K562 (cell line): ENCODE results near the gene TMEM132D. TPM values are rescaled to one million over a fixed set of nuclear protein-coding genes. Genes with fewer than 3 reads are reported as not detected.

Experiments
- ATAC-seq: fragments of 200-7000 bp; cut with Tn5 transposase; 3 replicates; pipeline ENCODE4 v1.9.1; 2020; ENCODE audit warnings: moderate library complexity
- BruUV-seq: library from RNA; stranded (reverse); fragments of 400-500 nt; replicated peaks from 2 replicates; lab custom pipeline; 2021; lab: Mats Ljungman, UMichigan
- CTCF ChIA-PET: fragments of 300-600 bp; formaldehyde crosslinking; extraction: SDS; loops from one replicate; lab custom pipeline; 2021; ENCODE audit warnings: low intra/inter-chr PET ratio; lab: Yijun Ruan, JAX
- POLR2A ChIA-PET: fragments of 300-600, 350-650 bp; sonication (Branson Sonifier 250); formaldehyde crosslinking; extraction: SDS; loops from one replicate; lab custom pipeline; 2021; ENCODE audit warnings: antibody characterized with exemption, inconsistent platforms; lab: Yijun Ruan, JAX
- DNase-seq, 4 experiments: peaks; one replicate each; pipeline versions ENCODE4 v3.0.0 to v3.0.0-alpha.2; 2011 to 2018; ENCODE audit warnings: low spot score in 3 of 4, mixed read lengths in 3 of 4; ENCODE audit errors: extremely low read depth in 1 of 4
- FAIRE-seq: peaks from 2 replicates; lab custom pipeline; 2011; peaks lifted over from hg19 to GRCh38; lab: Jason Lieb, UNC
- H2AFZ ChIP-seq: 2 replicates; pipeline ENCODE4 v1.6.0; 2011; ENCODE audit warnings: low read depth, low read length, control low read depth, inconsistent platforms
- H3K27ac ChIP-seq: fragments of 200-600 bp; 3 replicates; pipeline ENCODE4 v1.8.0; 2011; ENCODE audit warnings: low read depth, mild to moderate bottlenecking, control low read depth, inconsistent platforms, low read length, moderate library complexity, mixed read lengths; ENCODE audit errors: extremely low read depth
- H3K27me3 ChIP-seq, 2 experiments: fragments of 300-600 bp in 1 of 2; 2 replicates in 1 of 2; 3 replicates in 1 of 2; pipeline versions ENCODE4 v1.6.0 to v1.8.0; 2011; ENCODE audit warnings: inconsistent platforms in 2 of 2, low read length in 2 of 2, mild to moderate bottlenecking in 1 of 2, mixed read lengths in 1 of 2, moderate library complexity in 1 of 2; ENCODE audit not compliant: control insufficient read depth in 2 of 2, insufficient read depth in 2 of 2
- H3K36me3 ChIP-seq: fragments of 300-600 bp; 3 replicates; pipeline ENCODE4 v1.8.0; 2011; ENCODE audit warnings: mild to moderate bottlenecking, low read length, inconsistent platforms; ENCODE audit not compliant: control insufficient read depth, insufficient read depth
- H3K4me1 ChIP-seq, 2 experiments: fragments of 200-600 bp in 1 of 2; replicated peaks in 1 of 2; 2 replicates in 1 of 2; 3 replicates in 1 of 2; pipeline versions ENCODE4 v1.5.1 to v1.8.0; 2011; ENCODE audit warnings: inconsistent platforms in 2 of 2, low read length in 2 of 2, mild to moderate bottlenecking in 1 of 2, mixed read lengths in 1 of 2, moderate library complexity in 1 of 2; ENCODE audit not compliant: control insufficient read depth in 2 of 2, insufficient read depth in 2 of 2
- H3K4me2 ChIP-seq: 2 replicates; pipeline ENCODE4 v1.6.1; 2011; ENCODE audit warnings: low read length, control low read depth, inconsistent platforms, mixed read lengths; ENCODE audit not compliant: insufficient read depth
- H3K4me3 ChIP-seq: fragments of 200-600 bp; sonication (generic), shearing (Covaris generic); 2 replicates; pipeline ENCODE4 v1.5.1; 2016; ENCODE audit warnings: control low read depth, inconsistent platforms
- H3K79me2 ChIP-seq: fragments of 200-600 bp; 3 replicates; pipeline ENCODE4 v1.8.0; 2011; ENCODE audit warnings: low read length, inconsistent platforms; ENCODE audit not compliant: control insufficient read depth, insufficient read depth
- H3K9ac ChIP-seq, 2 experiments: 2 replicates each; pipeline versions ENCODE4 v1.6.0 to v1.6.1; 2011; ENCODE audit warnings: low read depth in 2 of 2, low read length in 2 of 2, control low read depth in 1 of 2, inconsistent platforms in 1 of 2, mild to moderate bottlenecking in 1 of 2, mixed read lengths in 1 of 2; ENCODE audit not compliant: insufficient read depth in 1 of 2
- H3K9me1 ChIP-seq: one replicate; pipeline ENCODE4 v1.6.0; 2011; ENCODE audit warnings: inconsistent platforms, mild to moderate bottlenecking, low read length, moderate library complexity; ENCODE audit not compliant: control insufficient read depth, insufficient read depth
- H3K9me3 ChIP-seq: replicated peaks from 2 replicates; pipeline ENCODE4 v1.5.1; 2011; ENCODE audit warnings: low read depth, low read length, inconsistent platforms; ENCODE audit not compliant: control insufficient read depth, insufficient read depth
- H4K20me1 ChIP-seq: replicated peaks from 2 replicates; pipeline ENCODE4 v1.6.1; 2011; ENCODE audit warnings: low read length, inconsistent platforms, mixed read lengths; ENCODE audit not compliant: control insufficient read depth, insufficient read depth
- CTCF ChIP-seq, 3 experiments: IDR thresholded peaks in 2 of 3; conservative IDR thresholded peaks in 1 of 3; 2 replicates each; pipeline ENCODE4 v1.5.1; 2011 to 2012; ENCODE audit warnings: low read length in 3 of 3, mild to moderate bottlenecking in 3 of 3, control low read depth in 2 of 3, improper control_type of control experiment in 1 of 3, inconsistent platforms in 1 of 3, low read depth in 1 of 3, mixed read lengths in 1 of 3, moderate library complexity in 1 of 3; ENCODE audit not compliant: insufficient read depth in 2 of 3
- HOXB6 ChIP-seq: fragments of 250-450 bp; sonication (Bioruptor Pico); IDR thresholded peaks from 2 replicates; pipeline ENCODE4 v1.5.1; 2022; ENCODE audit warnings: mild to moderate bottlenecking, borderline replicate concordance
- MAFG ChIP-seq: fragments of 450-650 bp; conservative IDR thresholded peaks from 2 replicates; pipeline ENCODE4 v1.6.1; 2016; ENCODE audit warnings: missing genetic modification characterization, missing compliant biosample characterization
- PCBP2 ChIP-seq: fragments of 200-400 bp; formaldehyde crosslinking; IDR thresholded peaks from 2 replicates; pipeline ENCODE4 v1.6.1; 2018; ENCODE audit warnings: low read length, low read depth, mild to moderate bottlenecking, moderate library complexity; ENCODE audit not compliant: poor library complexity, severe bottlenecking
- STAT6 ChIP-seq: sonication (generic); formaldehyde crosslinking; IDR thresholded peaks from 2 replicates; pipeline ENCODE4 v1.8.1; 2023; ENCODE audit warnings: mild to moderate bottlenecking, missing genetic modification reagents
- SUPT5H ChIP-seq: fragments of 450-650 bp; IDR thresholded peaks from 2 replicates; pipeline ENCODE4 v1.6.1; 2016
- WGBS: fragments of 100-300 bp; shearing (Covaris generic); methylation state at CpG from one replicate; pipeline ENCODE4 v1.1.6; 2016; ENCODE audit warnings: low coverage, mixed read lengths; ENCODE audit not compliant: insufficient coverage; ENCODE audit errors: missing lambda C conversion rate; 5-methylcytosine and 5-hydroxymethylcytosine counted together
- in situ Hi-C: fragments of 300-500 bp; cut with MboI; formaldehyde crosslinking; loops from 4 replicates; pipeline ENCODE4 v1.15.0; 2018; ENCODE audit warnings: inconsistent platforms, mixed read lengths
- intact Hi-C: fragments of 100-400 bp; cut with micrococcal nuclease; formaldehyde crosslinking; loops from 2 replicates; pipeline ENCODE4 v1.14.2; 2022
- polyA plus RNA-seq, 8 experiments: library from polyadenylated mRNA; depleted of rRNA in 4 of 8; stranded (reverse) in 5 of 8; unstranded in 3 of 8; fragments of >200 nt; fragmentation: Nextera tagmentation in 2 of 8; fragmentation: Illumina TruSeq in 1 of 8; extraction: Ambion mirVana in 2 of 8; extraction: Trizol in 1 of 8; gene quantifications; 2 replicates each; pipeline versions ENCODE4 v1.2.1 to v1.2.3, GENCODE V29; 2011 to 2014; ENCODE audit warnings: inconsistent platforms in 1 of 8, missing spikeins in 1 of 8
- total RNA-seq, 7 experiments: library from RNA; depleted of rRNA in 6 of 7; stranded (reverse); fragments of >200 nt in 6 of 7; fragmentation: Illumina TruSeq in 2 of 7; extraction: Trizol in 2 of 7; gene quantifications; 2 replicates each; pipeline versions ENCODE4 v1.2.1 to v1.2.3, GENCODE V29; 2011 to 2021; ENCODE audit warnings: low replicate concordance in 1 of 7
- TF ChIP-seq, protein P1 (sequence below): fragments of 250-450 bp; sonication (Bioruptor Pico); IDR thresholded peaks from 2 replicates; pipeline ENCODE4 v1.8.0; 2022; ENCODE audit warnings: moderate library complexity, mild to moderate bottlenecking, inconsistent platforms

Gene TMEM132D
- total and polyA plus RNA-seq, 9 of the 15 experiments (the other 6 are each of a cell fraction or from before 2014, with no cell fraction given) = not detected

GRCh38 chr12:129815846-129816245 is 88.0 kb downstream of the TMEM132D start (continued):
- TF ChIP-seq, protein P1, sequence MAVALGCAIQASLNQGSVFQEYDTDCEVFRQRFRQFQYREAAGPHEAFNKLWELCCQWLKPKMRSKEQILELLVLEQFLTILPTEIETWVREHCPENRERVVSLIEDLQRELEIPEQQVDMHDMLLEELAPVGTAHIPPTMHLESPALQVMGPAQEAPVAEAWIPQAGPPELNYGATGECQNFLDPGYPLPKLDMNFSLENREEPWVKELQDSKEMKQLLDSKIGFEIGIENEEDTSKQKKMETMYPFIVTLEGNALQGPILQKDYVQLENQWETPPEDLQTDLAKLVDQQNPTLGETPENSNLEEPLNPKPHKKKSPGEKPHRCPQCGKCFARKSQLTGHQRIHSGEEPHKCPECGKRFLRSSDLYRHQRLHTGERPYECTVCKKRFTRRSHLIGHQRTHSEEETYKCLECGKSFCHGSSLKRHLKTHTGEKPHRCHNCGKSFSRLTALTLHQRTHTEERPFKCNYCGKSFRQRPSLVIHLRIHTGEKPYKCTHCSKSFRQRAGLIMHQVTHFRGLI (CRISPR knock-in tag) = no peak

DNA sequence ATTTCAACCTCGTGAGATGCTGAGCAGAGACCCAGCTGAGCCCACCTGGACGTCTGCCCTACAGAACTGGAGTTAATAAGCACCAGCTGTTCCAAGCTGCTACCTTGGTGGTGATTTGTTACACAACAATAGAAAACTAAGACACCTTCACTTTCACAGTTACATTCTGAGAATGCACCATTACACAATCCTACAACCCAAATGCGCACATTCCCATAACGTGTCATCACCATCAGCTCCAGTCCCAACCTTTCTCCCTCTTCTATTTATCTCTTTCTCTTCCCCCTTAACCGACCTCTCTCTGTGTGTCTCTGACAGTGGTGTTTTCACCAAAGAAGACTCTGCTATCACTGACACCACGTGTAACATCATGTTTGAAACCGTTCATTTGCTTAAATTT is 91.9 kb downstream of the TMEM132D start:
- no TSS peak for BruUV-seq

More for the DNA sequence above, 91.9 kb downstream of the TMEM132D start:
- TF ChIP-seq MAFG (tag) = no peak
- TF ChIP-seq CTCF (IDR thresholded peaks at IDR 0.05 in 2 of 3, conservative IDR thresholded peaks at IDR 0.05 in 1 of 3; ENCODE audit: insufficient read depth in 2 of 3, low read depth in 1 of 3, low read length in 3 of 3) = no peak
- no peak for TF ChIP-seq STAT6 (CRISPR knock-in tag)
- TF ChIP-seq SUPT5H = no peak
- no peak for TF ChIP-seq PCBP2
- TF ChIP-seq HOXB6 = no peak
- in situ Hi-C loops = no loop called here
- DNase-seq (no peak), FAIRE-seq (no peak), ATAC-seq (no peak)
- Histone ChIP-seq H2AFZ (no peak overlapping the region), H3K4me3 (no peak overlapping the region), H4K20me1 (no peaks in the 10 kb centered on the region), H3K79me2 (no peaks in the 10 kb centered on the region), H3K4me1 (no peaks in the 10 kb centered on the region), H3K27me3 (peaks cover 3 to 9% of the 10 kb centered on the region in 2 experiments; a peak in 2 of 5 replicates), H3K4me2 (no peak overlapping the region), H3K36me3 (no peaks in the 10 kb centered on the region), H3K27ac (no peak overlapping the region), H3K9me3 (no peaks in the 10 kb centered on the region), H3K9me1 (no peaks in the 10 kb centered on the region), H3K9ac (no peak overlapping the region)
- intact Hi-C loops = no loop called here
- ChIA-PET CTCF (no interaction called here), POLR2A (no interaction called here)
- 0% methylated on average over 7 of the region's 7 CpGs for WGBS
